IMR-90 (cell line): ENCODE measurements around the gene TJAP1. TPM values are rescaled to one million over a fixed set of nuclear protein-coding genes. Genes with fewer than 3 reads are reported as not detected.

Source experiments
- ATAC-seq: fragments of 200-7000 bp; cut with Tn5 transposase; 2 replicates; pipeline ENCODE4 v1.9.1; 2020; ENCODE audit warnings: low read depth, mild to moderate bottlenecking, moderate library complexity
- BruUV-seq: library from RNA; stranded (reverse); fragments of 400-500 nt; replicated peaks from 2 replicates; lab custom pipeline; 2021; lab: Mats Ljungman, UMichigan
- CTCF ChIA-PET: fragments of 300-600 bp; formaldehyde crosslinking; extraction: SDS; loops from one replicate; lab custom pipeline; 2021; ENCODE audit warnings: antibody characterized with exemption; lab: Yijun Ruan, JAX
- POLR2A ChIA-PET: fragments of 300-600 bp; sonication (Branson Sonifier 250); formaldehyde crosslinking; loops from one replicate; lab custom pipeline; 2022; ENCODE audit warnings: antibody characterized with exemption; ENCODE audit not compliant: unreplicated experiment; lab: Charles Lee
- DNase-seq: peaks from one replicate; pipeline ENCODE4 v3.0.0; 2013
- H2AFZ ChIP-seq: replicated peaks from 2 replicates; pipeline ENCODE3; 2013; ENCODE audit warnings: low read length, mild to moderate bottlenecking; ENCODE audit not compliant: poor library complexity
- H2AK5ac ChIP-seq: 2 replicates; pipeline ENCODE4 v1.6.1; 2013; ENCODE audit warnings: low read depth, low read length, inconsistent platforms
- H2AK9ac ChIP-seq: replicated peaks from 2 replicates; pipeline ENCODE3; 2013; ENCODE audit warnings: mild to moderate bottlenecking, low read depth, low read length, moderate library complexity; ENCODE audit not compliant: poor library complexity
- H2BK120ac ChIP-seq: 2 replicates; pipeline ENCODE4 v1.6.1; 2013; ENCODE audit warnings: low read depth, low read length, inconsistent platforms
- H2BK15ac ChIP-seq: 3 replicates; pipeline ENCODE4 v1.6.1; 2013; ENCODE audit warnings: low read depth, low read length, inconsistent platforms
- H2BK20ac ChIP-seq: 2 replicates; pipeline ENCODE4 v1.6.1; 2013; ENCODE audit warnings: low read depth, mild to moderate bottlenecking, inconsistent platforms, low read length, moderate library complexity
- H2BK5ac ChIP-seq: 2 replicates; pipeline ENCODE4 v1.6.1; 2013; ENCODE audit warnings: mild to moderate bottlenecking, low read depth, low read length, inconsistent platforms; ENCODE audit not compliant: poor library complexity, severe bottlenecking
- H3K14ac ChIP-seq: replicated peaks from 2 replicates; pipeline ENCODE4 v1.6.1; 2013; ENCODE audit warnings: low read depth, low read length, inconsistent platforms
- H3K18ac ChIP-seq: 2 replicates; pipeline ENCODE4 v1.6.1; 2013; ENCODE audit warnings: low read depth, low read length, control low read depth
- H3K23ac ChIP-seq: 2 replicates; pipeline ENCODE4 v1.6.1; 2013; ENCODE audit warnings: low read depth, low read length, inconsistent platforms
- H3K27ac ChIP-seq: 2 replicates; pipeline ENCODE4 v1.5.1; 2013; ENCODE audit warnings: mild to moderate bottlenecking, control low read depth, low read length; ENCODE audit not compliant: insufficient read depth
- H3K27me3 ChIP-seq: 2 replicates; pipeline ENCODE4 v1.6.1; 2013; ENCODE audit warnings: low read length; ENCODE audit not compliant: control insufficient read depth, insufficient read depth
- H3K36me3 ChIP-seq: 2 replicates; pipeline ENCODE4 v1.6.1; 2013; ENCODE audit warnings: low read length, mixed read lengths; ENCODE audit not compliant: control insufficient read depth, insufficient read depth
- H3K4ac ChIP-seq: 2 replicates; pipeline ENCODE4 v1.6.1; 2013; ENCODE audit warnings: low read depth, low read length, inconsistent platforms
- H3K4me1 ChIP-seq: 2 replicates; pipeline ENCODE4 v1.6.1; 2013; ENCODE audit warnings: low read length, mixed read lengths; ENCODE audit not compliant: control insufficient read depth, insufficient read depth
- H3K4me2 ChIP-seq: 2 replicates; pipeline ENCODE4 v1.6.1; 2013; ENCODE audit warnings: low read depth, mild to moderate bottlenecking, control low read depth, low read length, moderate library complexity
- H3K4me3 ChIP-seq: 2 replicates; pipeline ENCODE4 v1.5.1; 2013; ENCODE audit warnings: low read depth, mild to moderate bottlenecking, control low read depth, low read length, moderate library complexity; ENCODE audit not compliant: insufficient read depth
- H3K56ac ChIP-seq: 2 replicates; pipeline ENCODE4 v1.6.1; 2013; ENCODE audit warnings: low read length, inconsistent platforms; ENCODE audit not compliant: insufficient read depth; ENCODE audit errors: extremely low read depth
- H3K79me1 ChIP-seq, 2 experiments: 2 replicates each; pipeline ENCODE4 v1.6.1; 2013; ENCODE audit warnings: low read length in 2 of 2, inconsistent platforms in 1 of 2, low read depth in 1 of 2
- H3K9ac ChIP-seq: 2 replicates; pipeline ENCODE4 v1.6.1; 2013; ENCODE audit warnings: low read depth, low read length, control low read depth
- H3K9me1 ChIP-seq: 2 replicates; pipeline ENCODE4 v1.6.1; 2013; ENCODE audit warnings: low read length, inconsistent platforms; ENCODE audit not compliant: insufficient read depth
- H3K9me3 ChIP-seq: 2 replicates; pipeline ENCODE4 v1.6.1; 2013; ENCODE audit warnings: low read length; ENCODE audit not compliant: control insufficient read depth, insufficient read depth
- H4K20me1 ChIP-seq: 2 replicates; pipeline ENCODE4 v1.6.1; 2013; ENCODE audit warnings: low read length, inconsistent platforms; ENCODE audit not compliant: insufficient read depth
- H4K5ac ChIP-seq: 2 replicates; pipeline ENCODE4 v1.6.1; 2013; ENCODE audit warnings: mild to moderate bottlenecking, low read depth, low read length, control low read depth
- H4K8ac ChIP-seq, 2 experiments: 2 replicates each; pipeline ENCODE4 v1.6.1; 2013; ENCODE audit warnings: low read depth in 2 of 2, low read length in 2 of 2, control low read depth in 1 of 2, inconsistent platforms in 1 of 2
- H4K91ac ChIP-seq: 2 replicates; pipeline ENCODE4 v1.6.1; 2013; ENCODE audit warnings: low read depth, low read length, inconsistent platforms; ENCODE audit not compliant: insufficient read depth
- BHLHE40 ChIP-seq: fragments of 150-350 bp; IDR thresholded peaks from 2 replicates; pipeline ENCODE4 v1.6.1; 2016; ENCODE audit warnings: mild to moderate bottlenecking, low read depth, low read length
- CEBPB ChIP-seq: IDR thresholded peaks from 2 replicates; pipeline ENCODE4 v1.6.1; 2012; ENCODE audit warnings: low read depth, low read length, improper control_type of control experiment
- CHD1 ChIP-seq: IDR thresholded peaks from 2 replicates; pipeline ENCODE4 v1.6.1; 2012; ENCODE audit warnings: low read depth, low read length, improper control_type of control experiment
- CTCF ChIP-seq: conservative IDR thresholded peaks from 2 replicates; pipeline ENCODE4 v1.5.1; 2012; ENCODE audit warnings: mild to moderate bottlenecking, low read depth, low read length, improper control_type of control experiment
- FOS ChIP-seq: fragments of 150-350 bp; IDR thresholded peaks from 2 replicates; pipeline ENCODE4 v1.6.1; 2016; ENCODE audit warnings: low read depth, low read length
- MAFK ChIP-seq: IDR thresholded peaks from 2 replicates; pipeline ENCODE4 v1.6.1; 2012; ENCODE audit warnings: low read depth, low read length, improper control_type of control experiment
- MAZ ChIP-seq: IDR thresholded peaks from 2 replicates; pipeline ENCODE4 v1.6.1; 2012; ENCODE audit warnings: low read depth, mild to moderate bottlenecking, low read length, improper control_type of control experiment, moderate library complexity, borderline replicate concordance
- MXI1 ChIP-seq: IDR thresholded peaks from 2 replicates; pipeline ENCODE4 v1.6.1; 2012; ENCODE audit warnings: low read depth, mild to moderate bottlenecking, low read length, moderate library complexity, borderline replicate concordance
- NFE2L2 ChIP-seq: fragments of 150-350 bp; IDR thresholded peaks from 2 replicates; pipeline ENCODE4 v1.6.1; 2016; ENCODE audit warnings: low read depth, mild to moderate bottlenecking, low read length
- POLR2A ChIP-seq: IDR thresholded peaks from 2 replicates; pipeline ENCODE4 v1.6.1; 2012; ENCODE audit warnings: mild to moderate bottlenecking, low read depth, low read length
- RAD21 ChIP-seq: IDR thresholded peaks from 2 replicates; pipeline ENCODE4 v1.6.1; 2012; ENCODE audit warnings: low read length, improper control_type of control experiment
- RCOR1 ChIP-seq: IDR thresholded peaks from 2 replicates; pipeline ENCODE4 v1.6.1; 2012; ENCODE audit warnings: mild to moderate bottlenecking, low read length, improper control_type of control experiment; ENCODE audit not compliant: insufficient replicate concordance
- RFX5 ChIP-seq: IDR thresholded peaks from 2 replicates; pipeline ENCODE4 v1.8.0; 2012; ENCODE audit warnings: low read depth, mild to moderate bottlenecking, low read length, moderate library complexity
- SMC3 ChIP-seq: fragments of 150-350 bp; IDR thresholded peaks from 2 replicates; pipeline ENCODE4 v1.6.1; 2016; ENCODE audit warnings: low read depth, mild to moderate bottlenecking, antibody characterized with exemption, low read length, moderate library complexity
- USF2 ChIP-seq: fragments of 150-350 bp; IDR thresholded peaks from 2 replicates; pipeline ENCODE4 v1.6.1; 2017; ENCODE audit warnings: mild to moderate bottlenecking, antibody characterized with exemption, low read length, low read depth
- WGBS, 2 experiments: methylation state at CpG; one replicate each; pipeline versions ENCODE4 v1.1.5 to v1.1.7; 2013; ENCODE audit warnings: missing lambda C conversion rate in 2 of 2; ENCODE audit not compliant: insufficient read length in 1 of 2; ENCODE audit errors: extremely low coverage in 2 of 2; 5-methylcytosine and 5-hydroxymethylcytosine counted together
- dilution Hi-C: fragments of 300-500 bp; cut with HindIII; formaldehyde crosslinking; loops from one replicate; pipeline ENCODE4 v1.14.3; 2018; ENCODE audit warnings: low sequenced_read_pairs; ENCODE audit not compliant: unreplicated experiment
- in situ Hi-C: fragments of 300-500 bp; cut with MboI; formaldehyde crosslinking; loops from 3 replicates; pipeline ENCODE4 v1.14.3; 2019; ENCODE audit warnings: low sequenced_read_pairs, inconsistent platforms, mixed read lengths
- intact Hi-C: fragments of 100-400 bp; cut with micrococcal nuclease; formaldehyde crosslinking; loops from 2 replicates; pipeline ENCODE4 v1.10.0; 2022
- polyA plus RNA-seq, 3 experiments: library from polyadenylated mRNA; depleted of rRNA; stranded (reverse); fragments of >200 nt; gene quantifications; 2 replicates each; pipeline ENCODE4 v1.2.3, GENCODE V29; 2012; ENCODE audit warnings: low replicate concordance in 1 of 3
- total RNA-seq: library from RNA; depleted of rRNA; stranded (reverse); fragments of >200 nt; gene quantifications from 2 replicates; pipeline ENCODE4 v1.2.3, GENCODE V29; 2012
- TF ChIP-seq, protein P1 (sequence below): fragments of 150-350 bp; IDR thresholded peaks from 2 replicates; pipeline ENCODE4 v1.6.1; 2016; ENCODE audit warnings: low read depth, mild to moderate bottlenecking, low read length, moderate library complexity, borderline replicate concordance

The TJAP1 gene
- total and polyA plus RNA-seq, 2 of the 4 experiments (the other 2 are of a cell fraction) = 12.2 to 34.2 TPM

GRCh38 chr6:43444036-43444435 is 33.3 kb upstream of the TJAP1 start:
- H3K4me3 ChIP-seq = no peak overlapping the region
- peaks cover 4% of the 10 kb centered on the region; the same call in 1 of the 2 replicates for H3K9me1 ChIP-seq
- H2BK120ac ChIP-seq = no peak overlapping the region
- H2AK9ac ChIP-seq = no peak overlapping the region
- H3K56ac ChIP-seq = no peak overlapping the region
- no peak overlapping the region for H2BK15ac ChIP-seq
- no peak overlapping the region for H4K5ac ChIP-seq
- no TSS peak for BruUV-seq
- intact Hi-C loops (no loop called here), in situ Hi-C loops (loop anchor here (10.0 kb wide), 1 partner anchor 51 kb away; no protein-coding TSS in a partner anchor), dilution Hi-C loops (no loop called here)
- no peak overlapping the region for H2AFZ ChIP-seq
- no peak overlapping the region for H3K18ac ChIP-seq
- H3K79me1 ChIP-seq = no peaks in the 10 kb centered on the region
- no peak overlapping the region for H3K4me2 ChIP-seq
- H2AK5ac ChIP-seq = no peak overlapping the region
- H2BK5ac ChIP-seq = no peak overlapping the region
- no peak overlapping the region for H3K23ac ChIP-seq
- no peak for ATAC-seq
- H3K27me3 ChIP-seq = no peaks in the 10 kb centered on the region
- ChIA-PET POLR2A (no interaction called here), CTCF (no interaction called here)
- no peak overlapping the region for H4K91ac ChIP-seq
- TF ChIP-seq CEBPB (no peak), MXI1 (no peak), USF2 (no peak), FOS (no peak), RCOR1 (no peak), POLR2A (no peak), CHD1 (no peak), MAFK (no peak), MAZ (no peak), RFX5 (no peak), NFE2L2 (no peak), RAD21 (no peak), BHLHE40 (no peak), CTCF (no peak), SMC3 (no peak)
- TF ChIP-seq, protein P1, sequence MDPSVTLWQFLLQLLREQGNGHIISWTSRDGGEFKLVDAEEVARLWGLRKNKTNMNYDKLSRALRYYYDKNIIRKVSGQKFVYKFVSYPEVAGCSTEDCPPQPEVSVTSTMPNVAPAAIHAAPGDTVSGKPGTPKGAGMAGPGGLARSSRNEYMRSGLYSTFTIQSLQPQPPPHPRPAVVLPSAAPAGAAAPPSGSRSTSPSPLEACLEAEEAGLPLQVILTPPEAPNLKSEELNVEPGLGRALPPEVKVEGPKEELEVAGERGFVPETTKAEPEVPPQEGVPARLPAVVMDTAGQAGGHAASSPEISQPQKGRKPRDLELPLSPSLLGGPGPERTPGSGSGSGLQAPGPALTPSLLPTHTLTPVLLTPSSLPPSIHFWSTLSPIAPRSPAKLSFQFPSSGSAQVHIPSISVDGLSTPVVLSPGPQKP = no peak
- no peak overlapping the region for H3K27ac ChIP-seq
- no peak overlapping the region for H3K14ac ChIP-seq
- no peak overlapping the region for H3K9ac ChIP-seq
- H4K8ac ChIP-seq = no peak overlapping the region
- no peaks in the 10 kb centered on the region for H3K9me3 ChIP-seq
- DNase-seq = no peak
- H3K4me1 ChIP-seq = no peaks in the 10 kb centered on the region
- H3K4ac ChIP-seq = no peak overlapping the region
- H3K36me3 ChIP-seq = peaks cover 50% of the 10 kb centered on the region
- H4K20me1 ChIP-seq = no peaks in the 10 kb centered on the region; the same call in 1 of the 2 replicates
- 89% methylated on average over 6 of the region's 10 CpGs; no CpG with 5 or more reads in 1 of the 2 experiments for WGBS, 2 experiments
- H2BK20ac ChIP-seq = no peak overlapping the region
